GM21529 (cell line): ENCODE data around the gene OVOL3.
"Not testable (repeated sequence)": the region's sequence is repeated elsewhere in the genome, so short reads cannot be mapped to it uniquely, and the experiment has no call there.

Experiments used
- ATAC-seq: cut with Tn5 transposase; IDR thresholded peaks from one replicate; pipeline ENCODE4 v1.9.1; 2021; ENCODE audit not compliant: unreplicated experiment

Gene OVOL3

GRCh38 chr19:36110487-36111199, at the start of gene OVOL3:
OVOL3 (plus strand) TSS chr19:36111143; CDS start chr19:36111203, 60 bp downstream.
- ATAC-seq = no peak

DNA sequence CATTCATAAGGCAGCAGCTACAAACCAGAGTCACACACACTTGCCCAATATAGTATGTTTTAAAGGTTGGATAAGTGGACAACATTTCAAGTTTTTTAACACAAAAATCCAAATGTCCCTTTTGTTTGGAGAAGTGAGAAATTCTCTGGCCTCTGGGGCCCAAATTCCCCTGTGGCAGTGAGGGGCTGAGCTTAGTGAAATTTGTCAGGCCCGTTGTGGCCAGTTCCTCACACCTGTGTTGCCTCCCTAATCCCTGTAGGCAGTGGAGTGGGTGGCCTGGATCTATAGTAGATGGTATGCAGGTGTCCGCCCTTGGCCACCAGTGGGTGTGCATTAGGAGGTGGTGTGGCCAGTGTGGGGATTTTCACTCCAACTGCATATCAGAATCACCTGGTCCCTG, 49.6 kb upstream of the OVOL3 start:
- no peak for ATAC-seq

- ATAC-seq = no peak
Measured at GRCh38 chr19:36064826-36065225, 46.1 kb upstream of the OVOL3 start.

DNA sequence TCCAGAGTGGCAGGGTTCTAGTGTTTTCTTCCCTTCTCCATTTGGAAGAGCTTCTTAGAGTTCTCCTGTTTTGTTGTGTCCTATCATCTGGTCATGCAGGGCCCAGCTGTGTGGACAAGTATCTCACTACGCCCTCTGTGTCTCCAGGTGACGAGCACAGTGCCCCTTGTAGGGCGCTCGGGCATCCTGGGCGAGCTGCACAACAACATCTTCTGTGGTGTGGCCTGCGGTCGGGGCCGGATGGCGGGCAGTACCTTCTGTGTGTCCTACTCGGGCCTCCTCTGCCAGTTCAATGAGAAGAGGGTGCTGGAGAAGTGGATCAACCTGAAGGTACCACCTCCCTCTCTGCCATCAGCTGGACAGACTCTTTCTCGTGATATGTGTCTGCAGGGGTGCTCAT, 43.3 kb upstream of the OVOL3 start:
- no peak for ATAC-seq

DNA sequence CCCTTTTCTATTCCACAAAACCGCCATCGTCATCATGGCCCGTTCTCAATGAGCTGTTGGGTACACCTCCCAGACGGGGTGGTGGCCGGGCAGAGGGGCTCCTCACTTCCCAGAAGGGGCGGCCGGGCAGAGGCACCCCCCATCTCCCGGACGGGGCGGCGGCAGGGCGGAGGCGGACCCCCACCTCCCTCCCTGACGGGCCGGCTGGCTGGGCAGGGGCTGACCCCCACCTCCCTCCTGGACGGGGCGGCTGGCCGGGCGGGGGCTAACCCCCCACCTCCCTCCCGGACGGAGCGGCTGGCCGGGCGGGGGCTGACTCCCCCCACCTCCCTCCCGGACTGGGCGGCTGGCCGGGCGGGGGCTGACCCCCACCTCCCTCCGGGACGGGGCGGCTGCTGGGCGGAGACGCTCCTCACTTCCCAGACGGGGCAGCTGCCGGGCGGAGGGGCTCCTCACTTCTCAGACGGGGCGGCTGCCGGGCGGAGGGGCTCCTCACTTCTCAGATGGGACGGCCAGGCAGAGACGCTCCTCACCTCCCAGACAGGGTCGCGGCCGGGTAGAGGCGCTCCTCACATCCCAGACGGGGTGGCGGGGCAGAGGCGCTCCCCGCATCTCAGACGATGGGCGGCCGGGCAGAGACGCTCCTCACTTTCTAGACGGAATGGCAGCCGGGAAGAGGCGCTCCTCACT, 42.0 kb upstream of the OVOL3 start:
- not testable (repeated sequence) for ATAC-seq

DNA sequence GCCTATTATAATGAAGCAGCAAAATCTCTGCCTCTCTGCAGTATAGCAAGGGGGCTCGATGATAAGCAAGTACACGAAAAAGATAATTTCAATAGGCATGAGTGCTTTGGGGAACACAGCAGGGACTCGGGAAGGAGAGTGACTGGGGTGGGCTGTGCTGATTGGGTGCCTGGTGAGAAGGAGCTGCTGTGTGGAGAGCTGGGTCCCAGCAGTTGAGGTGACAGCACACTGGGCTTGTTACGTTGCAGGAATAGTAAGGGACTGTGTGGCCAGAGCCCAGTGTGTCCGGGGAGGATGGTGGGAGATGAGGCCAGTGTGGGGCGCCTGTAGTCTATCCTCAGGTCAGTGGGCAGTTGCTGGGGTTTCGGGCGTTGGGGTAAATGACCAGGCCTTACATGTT, 38.9 kb upstream of the OVOL3 start:
- ATAC-seq = no peak

- no peak for ATAC-seq
Measured at GRCh38 chr19:36073121-36073876, 37.6 kb upstream of the OVOL3 start.

GRCh38 chr19:36079389-36079945, 31.5 kb upstream of the OVOL3 start:
- no peak for ATAC-seq

- ATAC-seq = no peak
Measured at GRCh38 chr19:36081385-36081784, 29.6 kb upstream of the OVOL3 start.

DNA sequence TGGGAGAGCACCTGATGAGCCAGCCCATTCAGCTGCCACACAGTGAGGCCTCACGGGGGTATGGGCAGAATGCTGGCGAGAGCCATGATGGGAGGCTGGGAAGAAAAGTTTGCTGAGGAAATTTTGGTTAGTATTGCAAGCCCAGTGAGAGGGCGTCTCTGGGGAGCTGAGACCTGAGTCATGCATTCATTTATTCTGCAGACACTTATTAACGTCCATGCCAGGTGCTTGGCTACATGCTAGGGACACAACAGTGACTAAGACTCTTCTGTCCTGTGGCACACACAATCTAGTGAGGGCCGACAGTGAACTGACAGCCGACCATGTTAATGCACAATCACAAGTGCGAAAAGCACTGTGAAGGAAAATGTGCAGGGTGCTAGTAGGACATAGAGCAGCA, 29.0 kb upstream of the OVOL3 start:
- no peak for ATAC-seq

- ATAC-seq = no peak
Measured at GRCh38 chr19:36082916-36083315, 28.0 kb upstream of the OVOL3 start.

GRCh38 chr19:36084231-36085009, 26.5 kb upstream of the OVOL3 start:
- no peak for ATAC-seq

DNA sequence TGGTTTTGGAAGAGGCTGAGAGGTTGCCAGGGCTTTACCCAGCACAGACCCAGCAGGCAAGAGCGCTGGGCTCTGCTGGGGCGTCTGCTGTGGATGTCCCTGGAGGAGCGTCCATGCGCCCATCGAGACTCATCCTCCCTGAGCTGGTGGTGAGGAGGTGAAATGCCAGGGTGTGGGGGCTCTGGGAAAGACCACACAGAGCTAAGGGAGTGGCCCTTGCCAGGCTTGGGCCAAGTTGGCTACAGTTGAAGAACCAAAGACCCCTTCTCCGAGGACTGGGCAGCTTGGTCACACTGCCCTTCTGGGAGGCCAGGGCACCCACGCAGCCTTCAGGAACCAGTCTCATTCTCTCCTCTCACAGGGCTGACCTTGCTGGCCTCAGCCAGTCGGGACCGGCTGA, 24.6 kb upstream of the OVOL3 start:
- ATAC-seq = no peak

DNA sequence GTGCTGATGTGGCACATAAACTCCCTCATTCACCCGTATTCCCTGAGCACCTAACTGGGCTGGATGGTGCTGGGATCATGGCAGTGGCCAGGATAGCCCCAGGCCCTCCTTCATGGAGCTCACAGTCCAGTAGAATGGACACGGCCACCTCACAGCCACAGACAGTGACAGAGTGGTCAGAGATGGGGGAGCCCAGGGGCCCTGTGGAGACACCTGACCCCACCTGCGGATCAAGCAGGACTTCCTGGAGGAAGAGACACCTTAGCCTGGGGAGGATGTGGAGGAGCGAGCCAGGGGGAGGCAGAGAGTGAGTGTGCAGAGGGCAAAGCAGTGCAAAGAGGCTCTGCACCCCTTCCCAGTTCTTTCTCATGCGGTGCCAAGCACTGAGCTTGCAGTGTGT, 21.1 kb upstream of the OVOL3 start:
- ATAC-seq = no peak

GRCh38 chr19:36090910-36091695, 19.8 kb upstream of the OVOL3 start:
- ATAC-seq = no peak

DNA sequence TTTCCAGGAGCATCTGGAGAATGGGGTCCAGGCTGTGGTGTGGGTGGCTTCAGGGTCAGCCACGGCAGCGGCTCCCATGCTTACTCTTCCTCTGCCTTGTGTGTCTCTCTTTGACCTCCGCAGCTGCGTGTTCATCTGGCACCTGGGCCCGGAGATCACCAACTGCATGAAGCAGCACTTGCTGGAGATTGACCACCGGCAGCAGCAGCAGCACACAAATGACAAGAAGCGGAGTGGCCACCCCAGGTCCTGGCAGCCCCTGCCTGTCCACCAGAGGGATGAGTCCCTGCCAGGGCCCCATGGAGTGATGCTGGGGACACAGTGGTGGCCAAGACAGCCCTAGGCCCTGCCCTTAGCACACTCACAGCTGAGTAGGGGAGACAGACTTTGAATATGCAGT, 18.4 kb upstream of the OVOL3 start:
- no peak for ATAC-seq

DNA sequence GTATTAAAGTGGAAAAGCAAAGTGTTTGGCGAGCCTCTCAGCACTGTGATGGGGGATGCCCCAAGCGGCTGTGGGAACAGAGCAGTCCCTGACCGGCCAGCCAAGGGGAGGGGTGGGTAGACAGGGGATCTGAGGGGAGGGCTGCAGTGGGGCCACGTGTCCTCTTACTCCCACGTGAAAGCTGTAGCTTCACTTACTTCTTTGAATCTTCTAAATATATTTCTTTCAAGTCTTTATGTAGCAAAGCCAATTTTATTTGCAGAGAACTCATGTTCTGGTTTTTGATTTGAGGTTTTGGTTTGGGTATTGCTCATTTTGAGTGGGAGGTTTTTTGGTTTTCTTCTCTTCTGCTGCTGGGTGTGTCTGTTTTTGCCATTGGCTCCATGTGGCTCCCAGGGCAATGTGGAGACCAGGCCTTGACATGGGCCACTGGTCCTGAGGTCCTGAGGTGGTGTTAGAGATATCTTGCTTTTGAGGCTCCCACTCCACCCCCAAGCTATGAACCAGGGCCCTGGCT, 17.7 kb upstream of the OVOL3 start:
- peak; percentile 55 for ATAC-seq

- peak; percentile 14 for ATAC-seq
Measured at GRCh38 chr19:36093687-36094086, 17.3 kb upstream of the OVOL3 start.

GRCh38 chr19:36097036-36097435, 13.9 kb upstream of the OVOL3 start:
- ATAC-seq = no peak
